ENCODE measurements around the gene KCNIP1.

DNA sequence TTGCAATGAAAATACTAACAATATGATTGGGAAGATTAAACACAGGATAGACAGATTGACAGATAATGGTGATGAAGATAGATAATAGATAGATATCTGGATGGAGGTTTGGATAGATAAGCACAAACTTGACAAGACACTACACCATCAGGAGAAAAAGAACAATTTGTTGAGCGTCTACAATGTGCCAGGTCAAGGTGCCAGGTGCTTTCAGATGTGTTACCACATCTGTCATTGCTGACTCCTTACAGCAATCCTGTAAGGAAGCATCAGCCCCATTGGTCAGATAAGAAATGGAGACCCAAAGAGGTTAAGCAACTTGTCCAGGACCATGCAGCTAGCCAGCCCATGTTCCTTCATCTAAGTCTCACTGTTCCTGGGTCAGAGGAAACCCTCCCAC, 278.1 kb downstream of the KCNIP1 start:
- TF ChIP-seq, protein P1, sequence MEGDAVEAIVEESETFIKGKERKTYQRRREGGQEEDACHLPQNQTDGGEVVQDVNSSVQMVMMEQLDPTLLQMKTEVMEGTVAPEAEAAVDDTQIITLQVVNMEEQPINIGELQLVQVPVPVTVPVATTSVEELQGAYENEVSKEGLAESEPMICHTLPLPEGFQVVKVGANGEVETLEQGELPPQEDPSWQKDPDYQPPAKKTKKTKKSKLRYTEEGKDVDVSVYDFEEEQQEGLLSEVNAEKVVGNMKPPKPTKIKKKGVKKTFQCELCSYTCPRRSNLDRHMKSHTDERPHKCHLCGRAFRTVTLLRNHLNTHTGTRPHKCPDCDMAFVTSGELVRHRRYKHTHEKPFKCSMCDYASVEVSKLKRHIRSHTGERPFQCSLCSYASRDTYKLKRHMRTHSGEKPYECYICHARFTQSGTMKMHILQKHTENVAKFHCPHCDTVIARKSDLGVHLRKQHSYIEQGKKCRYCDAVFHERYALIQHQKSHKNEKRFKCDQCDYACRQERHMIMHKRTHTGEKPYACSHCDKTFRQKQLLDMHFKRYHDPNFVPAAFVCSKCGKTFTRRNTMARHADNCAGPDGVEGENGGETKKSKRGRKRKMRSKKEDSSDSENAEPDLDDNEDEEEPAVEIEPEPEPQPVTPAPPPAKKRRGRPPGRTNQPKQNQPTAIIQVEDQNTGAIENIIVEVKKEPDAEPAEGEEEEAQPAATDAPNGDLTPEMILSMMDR (IDR thresholded peaks at IDR 0.05): no peak
- no peak for TF ChIP-seq POLR2A (IDR thresholded peaks at IDR 0.05)
